GM21423 (cell line): ENCODE measurements around the gene AGBL4.
A peak's percentile ranks its signal among the peaks of the same experiment; 100 is the strongest.

Experiments
- ATAC-seq: cut with Tn5 transposase; IDR thresholded peaks from one replicate; pipeline ENCODE4 v1.9.1; 2021; ENCODE audit warnings: mild to moderate bottlenecking, moderate library complexity; ENCODE audit not compliant: unreplicated experiment

Gene AGBL4

GRCh38 chr1:48693674-48694320, 1330.0 kb downstream of the AGBL4 start:
- ATAC-seq: no peak

GRCh38 chr1:48693180-48693579, 1330.6 kb downstream of the AGBL4 start:
- no peak for ATAC-seq

GRCh38 chr1:48692235-48692634, 1331.5 kb downstream of the AGBL4 start:
- no peak for ATAC-seq

GRCh38 chr1:48691429-48692001, 1332.2 kb downstream of the AGBL4 start:
- ATAC-seq: peak; percentile 72

- peak; percentile 56 for ATAC-seq
Observed at GRCh38 chr1:48688102-48688760, 1335.5 kb downstream of the AGBL4 start.

GRCh38 chr1:48687282-48688045, 1336.3 kb downstream of the AGBL4 start:
- ATAC-seq: no peak

GRCh38 chr1:48686159-48686558, 1337.6 kb downstream of the AGBL4 start:
- ATAC-seq: no peak

- no peak for ATAC-seq
Observed at GRCh38 chr1:48684381-48684780, 1339.4 kb downstream of the AGBL4 start.

GRCh38 chr1:48683839-48684238, 1339.9 kb downstream of the AGBL4 start:
- ATAC-seq: no peak

- no peak for ATAC-seq
Observed at GRCh38 chr1:48681476-48682305, 1342.1 kb downstream of the AGBL4 start.

GRCh38 chr1:48680411-48681035, 1343.2 kb downstream of the AGBL4 start:
- ATAC-seq: no peak

GRCh38 chr1:48679859-48680258, 1343.9 kb downstream of the AGBL4 start:
- ATAC-seq: no peak

GRCh38 chr1:48678710-48679505, 1344.8 kb downstream of the AGBL4 start:
- peak; percentile 45 for ATAC-seq

- ATAC-seq: peak; percentile 38
Observed at GRCh38 chr1:48677306-48678287, 1346.2 kb downstream of the AGBL4 start.

- ATAC-seq: no peak
Observed at GRCh38 chr1:48676822-48677221, 1346.9 kb downstream of the AGBL4 start.

- ATAC-seq: no peak
Observed at GRCh38 chr1:48676376-48676775, 1347.4 kb downstream of the AGBL4 start.

GRCh38 chr1:48675251-48675650, 1348.5 kb downstream of the AGBL4 start:
- ATAC-seq: no peak

- ATAC-seq: no peak
Observed at GRCh38 chr1:48674641-48675040, 1349.1 kb downstream of the AGBL4 start.
